MM.1S (cell line): ENCODE data around the gene FSIP1.

Experiments used
- DNase-seq: peaks from one replicate; pipeline ENCODE4 v3.0.0-alpha.2; 2015
- H2AFZ ChIP-seq: fragments of 300-600 bp; sonication (generic); 2 replicates; pipeline ENCODE4 v1.6.0; 2016; ENCODE audit warnings: antibody characterized with exemption, low read length
- H3F3A ChIP-seq: fragments of 300-600 bp; sonication (generic); 2 replicates; pipeline ENCODE4 v1.6.1; 2016; ENCODE audit warnings: mild to moderate bottlenecking, antibody characterized with exemption, low read length, moderate library complexity, mixed read lengths; ENCODE audit not compliant: insufficient read depth
- H3K27ac ChIP-seq: fragments of 300-600 bp; sonication (generic); 2 replicates; pipeline ENCODE4 v1.5.1; 2016; ENCODE audit warnings: mild to moderate bottlenecking, low read length
- H3K27me3 ChIP-seq: fragments of 300-600 bp; sonication (generic); replicated peaks from 2 replicates; pipeline ENCODE4 v1.6.0; 2016; ENCODE audit warnings: low read length; ENCODE audit not compliant: insufficient read depth
- H3K36me3 ChIP-seq: fragments of 300-600 bp; sonication (generic); replicated peaks from 2 replicates; pipeline ENCODE4 v1.6.1; 2016; ENCODE audit warnings: mild to moderate bottlenecking, low read length, mixed read lengths; ENCODE audit not compliant: insufficient read depth
- H3K4me1 ChIP-seq: fragments of 300-600 bp; sonication (generic); 2 replicates; pipeline ENCODE4 v1.6.1; 2016; ENCODE audit warnings: low read length, mixed read lengths
- H3K4me2 ChIP-seq: fragments of 300-600 bp; sonication (generic); 2 replicates; pipeline ENCODE4 v1.6.0; 2016; ENCODE audit warnings: low read depth, low read length
- H3K4me3 ChIP-seq: fragments of 300-600 bp; sonication (generic); 2 replicates; pipeline ENCODE4 v1.5.1; 2016; ENCODE audit warnings: low read length, mixed read lengths
- H3K79me2 ChIP-seq: fragments of 300-600 bp; sonication (generic); 2 replicates; pipeline ENCODE4 v1.6.1; 2016; ENCODE audit warnings: mixed run types, low read length, mixed read lengths
- H3K9ac ChIP-seq: fragments of 300-600 bp; sonication (generic); 2 replicates; pipeline ENCODE4 v1.6.1; 2016; ENCODE audit warnings: low read length, mixed read lengths
- H3K9me2 ChIP-seq: fragments of 300-600 bp; sonication (generic); replicated peaks from 2 replicates; pipeline ENCODE4 v1.6.1; 2016; ENCODE audit warnings: mild to moderate bottlenecking, low read length, mixed read lengths; ENCODE audit not compliant: insufficient read depth
- H3K9me3 ChIP-seq: fragments of 300-600 bp; sonication (generic); replicated peaks from 2 replicates; pipeline ENCODE4 v1.6.1; 2016; ENCODE audit warnings: mild to moderate bottlenecking, low read length, mixed read lengths; ENCODE audit not compliant: insufficient read depth
- H4K20me1 ChIP-seq: fragments of 300-600 bp; sonication (generic); 2 replicates; pipeline ENCODE4 v1.6.1; 2016; ENCODE audit warnings: mild to moderate bottlenecking, low read length, moderate library complexity, mixed read lengths; ENCODE audit not compliant: insufficient read depth
- CTCF ChIP-seq: fragments of 300-600 bp; sonication (generic); IDR thresholded peaks from 2 replicates; pipeline ENCODE4 v1.5.1; 2016; ENCODE audit warnings: antibody characterized with exemption, low read length, mixed read lengths
- EZH2 ChIP-seq: fragments of 300-600 bp; sonication (generic); optimal IDR thresholded peaks from 2 replicates; pipeline ENCODE3; 2017; ENCODE audit warnings: low read depth, mild to moderate bottlenecking, antibody characterized with exemption, low read length, mixed read lengths
- EZH2phosphoT487 ChIP-seq: fragments of 300-600 bp; sonication (generic); IDR thresholded peaks from 2 replicates; pipeline ENCODE4 v1.6.1; 2018; ENCODE audit warnings: antibody characterized with exemption, low read length

FSIP1 gene

DNA sequence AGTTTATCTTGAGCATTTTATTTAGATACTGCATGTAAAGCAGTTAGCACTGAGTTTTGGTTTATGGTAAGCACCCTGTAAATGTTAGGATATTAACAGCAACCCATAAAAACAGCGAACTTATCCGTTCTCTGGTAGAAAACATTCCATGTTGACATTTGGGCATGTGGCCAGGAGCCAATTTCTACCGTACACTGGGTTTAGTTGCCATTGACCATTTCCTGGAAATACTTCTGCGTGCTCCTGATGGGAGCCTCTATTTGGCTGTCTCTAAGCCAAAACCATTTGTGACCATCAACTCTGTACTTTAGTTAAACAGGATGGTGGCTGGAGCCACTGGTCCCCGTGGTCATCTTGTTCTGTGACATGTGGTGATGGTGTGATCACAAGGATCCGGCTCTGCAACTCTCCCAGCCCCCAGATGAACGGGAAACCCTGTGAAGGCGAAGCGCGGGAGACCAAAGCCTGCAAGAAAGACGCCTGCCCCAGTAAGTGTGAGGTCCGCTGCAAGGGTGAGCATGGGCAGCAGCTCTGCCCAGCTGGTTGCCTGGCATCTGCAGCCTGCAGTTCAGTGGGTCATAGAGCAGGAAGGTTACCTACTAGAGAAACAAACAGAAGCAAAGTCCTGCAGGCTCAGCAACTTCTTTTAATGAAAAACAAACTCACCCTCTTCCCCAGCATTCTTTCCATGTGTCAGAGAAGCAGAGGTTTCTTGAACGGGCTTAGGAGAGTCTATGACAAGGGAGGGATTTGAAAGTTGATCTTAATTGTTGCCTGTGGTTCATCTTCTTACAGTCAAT is 194.7 kb downstream of the FSIP1 start:
- Histone ChIP-seq H3K4me2 (no peak overlapping the region), H3K27ac (no peak overlapping the region), H3K9ac (no peak overlapping the region), H4K20me1 (no peaks in the 10 kb centered on the region), H3K36me3 (no peaks in the 10 kb centered on the region), H3K4me1 (no peaks in the 10 kb centered on the region), H2AFZ (no peak overlapping the region), H3K79me2 (no peaks in the 10 kb centered on the region), H3K4me3 (no peak overlapping the region), H3K27me3 (no peaks in the 10 kb centered on the region), H3F3A (no peaks in the 10 kb centered on the region), H3K9me2 (no peaks in the 10 kb centered on the region), H3K9me3 (no peaks in the 10 kb centered on the region)
- no peak for DNase-seq
- TF ChIP-seq EZH2phosphoT487: no peak
- no peak for TF ChIP-seq EZH2
- TF ChIP-seq CTCF: no peak

DNA sequence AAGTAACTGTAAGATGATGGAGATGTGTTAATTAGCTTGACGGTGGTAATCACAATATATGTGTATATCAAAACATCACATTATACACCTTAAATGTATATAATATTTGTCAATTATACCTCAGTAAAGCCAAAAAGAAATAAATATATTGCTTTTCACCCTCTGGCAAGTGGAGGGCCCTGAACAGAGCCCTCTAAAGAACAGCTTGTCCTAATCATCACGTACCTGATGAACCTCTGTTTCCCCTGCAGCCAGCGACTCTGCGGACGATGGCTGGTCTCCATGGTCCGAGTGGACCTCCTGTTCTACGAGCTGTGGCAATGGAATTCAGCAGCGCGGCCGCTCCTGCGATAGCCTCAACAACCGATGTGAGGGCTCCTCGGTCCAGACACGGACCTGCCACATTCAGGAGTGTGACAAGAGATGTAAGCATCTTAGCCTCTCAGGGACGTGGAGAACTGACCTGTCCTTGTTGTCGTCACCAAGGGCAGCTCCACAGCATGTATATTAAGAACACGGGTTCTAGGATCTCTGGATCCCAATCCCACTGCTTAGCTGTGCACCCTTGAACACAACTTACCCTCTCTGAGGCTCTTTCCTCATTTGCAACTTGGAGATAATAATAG is 195.4 kb downstream of the FSIP1 start:
- Histone ChIP-seq H3K9ac (no peak overlapping the region), H3K4me1 (no peaks in the 10 kb centered on the region), H3K4me2 (no peak overlapping the region), H3K4me3 (no peak overlapping the region), H3K79me2 (no peaks in the 10 kb centered on the region), H3K9me3 (no peaks in the 10 kb centered on the region), H4K20me1 (no peaks in the 10 kb centered on the region), H3K27me3 (no peaks in the 10 kb centered on the region), H3K27ac (no peak overlapping the region), H3K9me2 (no peaks in the 10 kb centered on the region), H3F3A (no peaks in the 10 kb centered on the region), H3K36me3 (no peaks in the 10 kb centered on the region), H2AFZ (no peak overlapping the region)
- TF ChIP-seq EZH2phosphoT487 (no peak), CTCF (no peak)
- DNase-seq: no peak

GRCh38 chr15:39586387-39587095 is 196.1 kb downstream of the FSIP1 start:
- H3K9me3 ChIP-seq: no peaks in the 10 kb centered on the region
- H3K4me2 ChIP-seq: no peak overlapping the region
- no peak overlapping the region for H3K9ac ChIP-seq
- H3K36me3 ChIP-seq: no peaks in the 10 kb centered on the region
- no peak for TF ChIP-seq EZH2phosphoT487
- DNase-seq: no peak
- no peaks in the 10 kb centered on the region for H3K9me2 ChIP-seq
- H4K20me1 ChIP-seq: no peaks in the 10 kb centered on the region
- no peak overlapping the region for H3K4me3 ChIP-seq
- H3K4me1 ChIP-seq: no peaks in the 10 kb centered on the region
- no peak overlapping the region for H2AFZ ChIP-seq
- no peaks in the 10 kb centered on the region for H3F3A ChIP-seq
- no peak overlapping the region for H3K27ac ChIP-seq
- no peaks in the 10 kb centered on the region for H3K79me2 ChIP-seq
- H3K27me3 ChIP-seq: 0 out of 2 replicates have a peak, but pooled peaks cover 2% of the 10 kb centered on the region
